HG03442 (cell line): ENCODE results near the gene ACTC1.

ENCODE experiments used
- ATAC-seq: cut with Tn5 transposase; IDR thresholded peaks from one replicate; pipeline ENCODE4 v1.9.1; 2021; ENCODE audit warnings: mild to moderate bottlenecking, moderate library complexity; ENCODE audit not compliant: unreplicated experiment

Gene ACTC1

GRCh38 chr15:34802371-34802770 lies 7.0 kb upstream of the ACTC1 start:
- no peak for ATAC-seq

GRCh38 chr15:34799149-34800101 lies 4.1 kb upstream of the ACTC1 start:
- no peak for ATAC-seq

GRCh38 chr15:34796847-34797435 lies 1.6 kb upstream of the ACTC1 start:
- no peak for ATAC-seq

- no peak for ATAC-seq
These were observed 651 bp downstream of the ACTC1 start for GRCh38 chr15:34794590-34795206.

- ATAC-seq, result no peak
These were observed 1.4 kb downstream of the ACTC1 start for GRCh38 chr15:34793901-34794300.

- no peak for ATAC-seq
These were observed 2.3 kb downstream of the ACTC1 start for GRCh38 chr15:34793071-34793470.

- ATAC-seq, result no peak
These were observed 3.6 kb downstream of the ACTC1 start for GRCh38 chr15:34791701-34792100.

GRCh38 chr15:34790121-34790520 lies 5.2 kb downstream of the ACTC1 start:
- no peak for ATAC-seq

- ATAC-seq, result no peak
These were observed 6.0 kb downstream of the ACTC1 start for GRCh38 chr15:34789326-34789725.

GRCh38 chr15:34786206-34786605 lies 9.1 kb downstream of the ACTC1 start:
- ATAC-seq, result no peak

- no peak for ATAC-seq
These were observed 11.4 kb downstream of the ACTC1 start for GRCh38 chr15:34783991-34784390.

GRCh38 chr15:34783431-34783830 lies 11.9 kb downstream of the ACTC1 start:
- no peak for ATAC-seq

- no peak for ATAC-seq
These were observed 12.4 kb downstream of the ACTC1 start for GRCh38 chr15:34782901-34783300.

GRCh38 chr15:34780725-34781124 lies 14.6 kb downstream of the ACTC1 start:
- no peak for ATAC-seq

- ATAC-seq, result no peak
These were observed 18.7 kb downstream of the ACTC1 start for GRCh38 chr15:34776606-34777105.

GRCh38 chr15:34773917-34774316 lies 21.4 kb downstream of the ACTC1 start:
- ATAC-seq, result no peak

GRCh38 chr15:34773013-34773412 lies 22.3 kb downstream of the ACTC1 start:
- no peak for ATAC-seq

GRCh38 chr15:34772312-34772711 lies 23.0 kb downstream of the ACTC1 start:
- no peak for ATAC-seq

- no peak for ATAC-seq
These were observed 25.6 kb downstream of the ACTC1 start for GRCh38 chr15:34769711-34770110.

- ATAC-seq, result no peak
These were observed 26.8 kb downstream of the ACTC1 start for GRCh38 chr15:34768530-34768929.

- no peak for ATAC-seq
These were observed 29.6 kb downstream of the ACTC1 start for GRCh38 chr15:34765741-34766140.

- ATAC-seq, result no peak
These were observed 34.4 kb downstream of the ACTC1 start for GRCh38 chr15:34760909-34761308.
